H1 (cell line): ENCODE results near the gene BSND. TPM values are rescaled to one million over a fixed set of nuclear protein-coding genes. Genes with fewer than 3 reads are reported as not detected.

ENCODE experiments used
- ASH2L ChIP-seq: fragments of 200-600, 300-600 bp; sonication (generic); IDR thresholded peaks from one replicate; pipeline ENCODE4 v1.7.1; 2017; ENCODE audit warnings: low read length
- ATF3 ChIP-seq: IDR thresholded peaks from 2 replicates; pipeline ENCODE4 v1.6.1; 2011; ENCODE audit warnings: low read depth, mild to moderate bottlenecking, low read length; ENCODE audit not compliant: insufficient read depth
- BRCA1 ChIP-seq: IDR thresholded peaks from 2 replicates; pipeline ENCODE4 v1.6.1; 2012; ENCODE audit warnings: low read depth, low read length, improper control_type of control experiment
- EP300 ChIP-seq, 2 experiments: IDR thresholded peaks; 1 replicate in 1 of 2; 2 replicates in 1 of 2; pipeline ENCODE4 v1.6.1; 2011 to 2012; ENCODE audit warnings: low read depth in 2 of 2, low read length in 2 of 2, mild to moderate bottlenecking in 2 of 2, borderline replicate concordance in 1 of 2, inconsistent platforms in 1 of 2, moderate library complexity in 1 of 2
- EZH2 ChIP-seq: fragments of 200-600 bp; sonication (generic); IDR thresholded peaks from 2 replicates; pipeline ENCODE4 v1.7.1; 2012; ENCODE audit warnings: low read depth, mild to moderate bottlenecking, moderate library complexity, low read length, inconsistent platforms; ENCODE audit not compliant: severe bottlenecking
- FOSL1 ChIP-seq: IDR thresholded peaks from 2 replicates; pipeline ENCODE4 v1.6.1; 2011; ENCODE audit warnings: mild to moderate bottlenecking, low read depth, low read length, moderate library complexity; ENCODE audit not compliant: insufficient read depth
- PHF8 ChIP-seq: fragments of 200-600 bp; sonication (generic); conservative IDR thresholded peaks from 2 replicates; pipeline ENCODE4 v1.7.1; 2012; ENCODE audit warnings: low read depth, mild to moderate bottlenecking, inconsistent platforms, low read length, moderate library complexity
- SP4 ChIP-seq: IDR thresholded peaks from 2 replicates; pipeline ENCODE4 v1.6.1; 2012; ENCODE audit warnings: low read length, inconsistent platforms
- TBP ChIP-seq: IDR thresholded peaks from 2 replicates; pipeline ENCODE4 v1.6.1; 2011; ENCODE audit warnings: low read depth, low read length, improper control_type of control experiment
- polyA plus RNA-seq, 7 experiments: library from polyadenylated mRNA; depleted of rRNA in 3 of 7; stranded (reverse) in 5 of 7; unstranded in 2 of 7; fragments of >200 nt in 5 of 7; fragments of 200-250 nt in 2 of 7; gene quantifications; 1 replicate in 5 of 7; 2 replicates in 1 of 7; 4 replicates in 1 of 7; pipeline versions ENCODE4 v1.2.1 to v1.2.3, GENCODE V29; 2011 to 2013; ENCODE audit warnings: missing spikeins in 2 of 7, mixed read lengths in 2 of 7
- total RNA-seq: library from RNA; stranded (reverse); fragmentation: NEBNext Ultra II Directional; extraction: Animal tissue kit (Norgen Biotek cat#: 25700); gene quantifications from 2 replicates; pipeline ENCODE4 v1.2.1, GENCODE V29; 2021
- TF ChIP-seq, protein P1 (sequence below): fragments of 300-600 bp; sonication (generic); IDR thresholded peaks from 2 replicates; pipeline ENCODE4 v1.7.1; 2012; ENCODE audit warnings: low read length, moderate library complexity, mild to moderate bottlenecking, inconsistent platforms; ENCODE audit not compliant: insufficient replicate concordance

The BSND gene
- total and polyA plus RNA-seq, 2 of the 8 experiments (the other 6 are each of a cell fraction or from before 2014, with no cell fraction given), result 0.43 to 0.68 TPM

DNA sequence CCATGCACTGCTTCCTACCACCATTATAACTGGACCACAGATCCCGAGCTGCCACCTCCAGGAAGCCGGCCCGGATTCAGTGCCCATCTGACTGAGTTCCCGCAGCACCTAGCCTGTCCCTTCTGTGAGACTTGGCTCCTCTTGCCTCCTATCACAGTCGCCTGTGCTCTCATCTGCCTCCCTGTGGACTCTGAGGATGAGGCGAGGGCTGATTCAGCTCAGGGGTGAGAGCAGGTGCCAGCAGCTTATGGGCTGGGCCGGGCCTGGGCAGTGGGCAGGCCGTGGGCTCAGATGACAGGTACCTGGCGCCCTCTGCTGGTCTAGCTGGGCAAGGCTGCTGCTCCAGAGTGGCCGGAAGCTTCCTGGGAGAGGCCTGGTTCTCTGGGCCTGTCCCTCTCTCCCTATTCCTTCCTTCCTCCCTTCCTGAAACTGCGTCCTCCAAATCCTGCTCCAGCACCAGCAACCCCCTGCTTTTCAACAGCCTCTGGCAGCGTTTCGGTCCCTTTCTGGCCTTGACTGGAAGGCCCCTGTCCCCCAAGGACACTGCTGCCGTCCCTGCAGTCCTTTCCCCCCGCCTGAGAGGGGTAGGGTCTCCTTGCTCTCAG, 23.3 kb downstream of the BSND start (continued):
- TF ChIP-seq TBP (peak; percentile 65), FOSL1 (no peak), PHF8 (no peak), BRCA1 (no peak), EZH2 (no peak), ATF3 (no peak), ASH2L (no peak), SP4 (peak; percentile 73; the same call in 1 of the 2 replicates), EP300 (IDR thresholded peaks at IDR 0.05; ENCODE audit: borderline replicate concordance in 1 of 2, low read depth in 2 of 2, low read length in 2 of 2) (no peak)
- TF ChIP-seq, protein P1, sequence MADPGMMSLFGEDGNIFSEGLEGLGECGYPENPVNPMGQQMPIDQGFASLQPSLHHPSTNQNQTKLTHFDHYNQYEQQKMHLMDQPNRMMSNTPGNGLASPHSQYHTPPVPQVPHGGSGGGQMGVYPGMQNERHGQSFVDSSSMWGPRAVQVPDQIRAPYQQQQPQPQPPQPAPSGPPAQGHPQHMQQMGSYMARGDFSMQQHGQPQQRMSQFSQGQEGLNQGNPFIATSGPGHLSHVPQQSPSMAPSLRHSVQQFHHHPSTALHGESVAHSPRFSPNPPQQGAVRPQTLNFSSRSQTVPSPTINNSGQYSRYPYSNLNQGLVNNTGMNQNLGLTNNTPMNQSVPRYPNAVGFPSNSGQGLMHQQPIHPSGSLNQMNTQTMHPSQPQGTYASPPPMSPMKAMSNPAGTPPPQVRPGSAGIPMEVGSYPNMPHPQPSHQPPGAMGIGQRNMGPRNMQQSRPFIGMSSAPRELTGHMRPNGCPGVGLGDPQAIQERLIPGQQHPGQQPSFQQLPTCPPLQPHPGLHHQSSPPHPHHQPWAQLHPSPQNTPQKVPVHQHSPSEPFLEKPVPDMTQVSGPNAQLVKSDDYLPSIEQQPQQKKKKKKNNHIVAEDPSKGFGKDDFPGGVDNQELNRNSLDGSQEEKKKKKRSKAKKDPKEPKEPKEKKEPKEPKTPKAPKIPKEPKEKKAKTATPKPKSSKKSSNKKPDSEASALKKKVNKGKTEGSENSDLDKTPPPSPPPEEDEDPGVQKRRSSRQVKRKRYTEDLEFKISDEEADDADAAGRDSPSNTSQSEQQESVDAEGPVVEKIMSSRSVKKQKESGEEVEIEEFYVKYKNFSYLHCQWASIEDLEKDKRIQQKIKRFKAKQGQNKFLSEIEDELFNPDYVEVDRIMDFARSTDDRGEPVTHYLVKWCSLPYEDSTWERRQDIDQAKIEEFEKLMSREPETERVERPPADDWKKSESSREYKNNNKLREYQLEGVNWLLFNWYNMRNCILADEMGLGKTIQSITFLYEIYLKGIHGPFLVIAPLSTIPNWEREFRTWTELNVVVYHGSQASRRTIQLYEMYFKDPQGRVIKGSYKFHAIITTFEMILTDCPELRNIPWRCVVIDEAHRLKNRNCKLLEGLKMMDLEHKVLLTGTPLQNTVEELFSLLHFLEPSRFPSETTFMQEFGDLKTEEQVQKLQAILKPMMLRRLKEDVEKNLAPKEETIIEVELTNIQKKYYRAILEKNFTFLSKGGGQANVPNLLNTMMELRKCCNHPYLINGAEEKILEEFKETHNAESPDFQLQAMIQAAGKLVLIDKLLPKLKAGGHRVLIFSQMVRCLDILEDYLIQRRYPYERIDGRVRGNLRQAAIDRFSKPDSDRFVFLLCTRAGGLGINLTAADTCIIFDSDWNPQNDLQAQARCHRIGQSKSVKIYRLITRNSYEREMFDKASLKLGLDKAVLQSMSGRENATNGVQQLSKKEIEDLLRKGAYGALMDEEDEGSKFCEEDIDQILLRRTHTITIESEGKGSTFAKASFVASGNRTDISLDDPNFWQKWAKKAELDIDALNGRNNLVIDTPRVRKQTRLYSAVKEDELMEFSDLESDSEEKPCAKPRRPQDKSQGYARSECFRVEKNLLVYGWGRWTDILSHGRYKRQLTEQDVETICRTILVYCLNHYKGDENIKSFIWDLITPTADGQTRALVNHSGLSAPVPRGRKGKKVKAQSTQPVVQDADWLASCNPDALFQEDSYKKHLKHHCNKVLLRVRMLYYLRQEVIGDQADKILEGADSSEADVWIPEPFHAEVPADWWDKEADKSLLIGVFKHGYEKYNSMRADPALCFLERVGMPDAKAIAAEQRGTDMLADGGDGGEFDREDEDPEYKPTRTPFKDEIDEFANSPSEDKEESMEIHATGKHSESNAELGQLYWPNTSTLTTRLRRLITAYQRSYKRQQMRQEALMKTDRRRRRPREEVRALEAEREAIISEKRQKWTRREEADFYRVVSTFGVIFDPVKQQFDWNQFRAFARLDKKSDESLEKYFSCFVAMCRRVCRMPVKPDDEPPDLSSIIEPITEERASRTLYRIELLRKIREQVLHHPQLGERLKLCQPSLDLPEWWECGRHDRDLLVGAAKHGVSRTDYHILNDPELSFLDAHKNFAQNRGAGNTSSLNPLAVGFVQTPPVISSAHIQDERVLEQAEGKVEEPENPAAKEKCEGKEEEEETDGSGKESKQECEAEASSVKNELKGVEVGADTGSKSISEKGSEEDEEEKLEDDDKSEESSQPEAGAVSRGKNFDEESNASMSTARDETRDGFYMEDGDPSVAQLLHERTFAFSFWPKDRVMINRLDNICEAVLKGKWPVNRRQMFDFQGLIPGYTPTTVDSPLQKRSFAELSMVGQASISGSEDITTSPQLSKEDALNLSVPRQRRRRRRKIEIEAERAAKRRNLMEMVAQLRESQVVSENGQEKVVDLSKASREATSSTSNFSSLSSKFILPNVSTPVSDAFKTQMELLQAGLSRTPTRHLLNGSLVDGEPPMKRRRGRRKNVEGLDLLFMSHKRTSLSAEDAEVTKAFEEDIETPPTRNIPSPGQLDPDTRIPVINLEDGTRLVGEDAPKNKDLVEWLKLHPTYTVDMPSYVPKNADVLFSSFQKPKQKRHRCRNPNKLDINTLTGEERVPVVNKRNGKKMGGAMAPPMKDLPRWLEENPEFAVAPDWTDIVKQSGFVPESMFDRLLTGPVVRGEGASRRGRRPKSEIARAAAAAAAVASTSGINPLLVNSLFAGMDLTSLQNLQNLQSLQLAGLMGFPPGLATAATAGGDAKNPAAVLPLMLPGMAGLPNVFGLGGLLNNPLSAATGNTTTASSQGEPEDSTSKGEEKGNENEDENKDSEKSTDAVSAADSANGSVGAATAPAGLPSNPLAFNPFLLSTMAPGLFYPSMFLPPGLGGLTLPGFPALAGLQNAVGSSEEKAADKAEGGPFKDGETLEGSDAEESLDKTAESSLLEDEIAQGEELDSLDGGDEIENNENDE, result no peak
